AG08395 (cell line): ENCODE measurements around the gene SLC9A8.
"Not testable (repeated sequence)": the region's sequence is repeated elsewhere in the genome, so short reads cannot be mapped to it uniquely, and the experiment has no call there.

Experiments used
- DNase-seq: peaks from one replicate; pipeline ENCODE4 v3.0.0; 2012; ENCODE audit warnings: mixed read lengths, low spot score

Gene SLC9A8

GRCh38 chr20:49851231-49851705 lies 38.6 kb downstream of the SLC9A8 start:
- no peak for DNase-seq

DNA sequence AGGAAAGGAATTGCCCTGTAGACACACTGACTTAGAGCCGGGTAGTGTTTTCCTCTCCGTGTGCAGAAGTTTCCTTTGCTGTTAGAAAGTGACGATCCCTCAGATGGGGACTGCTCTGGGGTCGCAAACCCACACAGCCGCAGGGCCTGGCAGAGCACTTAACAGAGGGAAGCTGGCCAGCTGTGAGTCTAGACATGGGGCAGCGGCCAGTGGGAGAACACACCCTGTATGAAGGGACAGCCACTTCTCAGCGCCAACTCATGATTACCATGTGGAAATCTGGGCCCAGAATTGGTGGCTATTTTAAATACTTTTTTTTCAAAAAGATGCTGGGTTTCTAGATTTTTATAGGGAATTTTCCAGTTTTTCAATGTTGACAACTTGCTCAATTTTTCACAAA lies 39.4 kb downstream of the SLC9A8 start:
- no peak for DNase-seq

- DNase-seq, result no peak
Measured at GRCh38 chr20:49852522-49853080, 40.0 kb downstream of the SLC9A8 start.

- DNase-seq, result peak; percentile 79
Measured at GRCh38 chr20:49853640-49854039, 41.0 kb downstream of the SLC9A8 start.

DNA sequence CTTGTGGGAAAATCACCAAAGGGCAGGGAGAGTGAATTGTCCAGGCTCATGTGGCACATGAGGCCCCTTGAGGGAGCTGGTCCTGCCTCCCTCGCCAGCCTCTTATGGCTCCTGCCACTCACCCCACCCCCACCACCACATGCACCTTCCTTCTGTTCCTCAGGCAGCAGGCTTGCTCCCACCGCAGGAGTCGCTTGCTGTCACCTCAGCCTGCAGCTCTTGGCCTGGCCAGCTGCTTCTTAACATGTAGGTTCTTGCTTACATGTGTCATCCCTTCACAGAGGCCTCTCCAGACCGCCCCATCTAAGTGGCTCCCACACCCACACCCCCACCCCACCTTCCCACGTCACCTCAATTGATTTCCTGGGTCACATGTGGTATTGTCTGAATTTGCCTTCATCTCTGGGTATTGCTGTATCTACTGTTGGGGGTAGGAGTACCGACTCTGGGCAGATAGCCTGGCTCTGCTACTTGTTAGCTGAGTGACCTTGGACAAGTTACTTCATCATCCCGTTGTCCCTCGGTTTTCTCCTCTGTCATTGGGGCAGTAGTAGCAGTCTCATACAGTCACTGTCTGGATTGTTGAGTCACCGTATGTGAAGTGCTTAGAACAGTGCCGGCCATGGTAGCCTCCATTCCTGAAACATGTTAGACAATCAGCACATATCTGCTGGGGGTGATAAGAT lies 41.7 kb downstream of the SLC9A8 start:
- DNase-seq, result no peak

- no peak for DNase-seq
Measured at GRCh38 chr20:49856904-49857303, 44.3 kb downstream of the SLC9A8 start.

DNA sequence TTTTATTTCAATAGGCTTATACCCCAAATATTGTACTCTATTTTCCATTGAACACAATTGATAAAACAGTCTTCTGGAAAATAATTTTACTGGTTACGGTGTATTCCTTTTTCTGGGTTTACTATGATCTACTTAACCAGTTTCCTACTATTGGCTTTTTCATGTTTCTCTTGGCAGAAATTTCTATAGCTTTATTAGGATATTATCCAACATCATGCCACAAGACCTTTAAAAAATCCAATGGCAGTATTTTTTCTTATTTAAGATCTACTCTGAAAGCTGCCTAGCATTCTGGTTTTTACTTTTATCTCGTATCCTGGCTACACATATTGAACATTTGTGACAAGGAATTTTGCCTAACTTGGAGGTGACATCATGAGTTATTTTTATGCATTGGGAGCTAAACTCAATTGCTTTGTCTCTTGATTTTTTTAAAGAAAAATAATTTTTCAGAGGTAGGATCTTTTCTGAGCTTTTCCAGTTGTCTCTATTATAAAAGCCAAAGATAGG lies 45.5 kb downstream of the SLC9A8 start:
- no peak for DNase-seq

GRCh38 chr20:49859011-49859410 lies 46.4 kb downstream of the SLC9A8 start:
- DNase-seq, result no peak

- DNase-seq, result no peak
Measured at GRCh38 chr20:49859807-49860206, 47.2 kb downstream of the SLC9A8 start.

DNA sequence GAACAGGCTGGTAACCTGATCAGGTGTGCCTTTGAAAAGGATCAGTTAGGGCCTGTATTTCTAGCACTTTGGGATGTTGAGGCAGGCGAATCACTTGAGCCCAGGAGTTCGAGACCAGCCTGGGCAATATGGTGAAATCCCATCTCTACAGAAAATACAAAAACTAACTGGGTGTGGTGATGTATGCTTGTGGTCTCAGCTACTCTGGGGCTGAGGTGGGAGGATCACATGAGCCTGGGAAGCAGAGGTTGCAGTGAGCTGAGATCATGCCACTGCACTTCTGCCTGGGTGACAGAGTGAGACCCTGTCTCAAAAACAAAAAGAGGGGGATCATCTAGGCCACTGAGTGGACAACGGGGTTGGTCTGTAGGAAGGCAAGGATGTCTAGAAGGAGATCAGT lies 48.6 kb downstream of the SLC9A8 start:
- DNase-seq, result not testable (repeated sequence)

GRCh38 chr20:49862607-49863200 lies 50.1 kb downstream of the SLC9A8 start:
- DNase-seq, result no peak

GRCh38 chr20:49863666-49864065 lies 51.0 kb downstream of the SLC9A8 start:
- DNase-seq, result no peak

GRCh38 chr20:49865559-49865958 lies 52.9 kb downstream of the SLC9A8 start:
- peak; percentile 64 for DNase-seq

- peak; percentile 62 for DNase-seq
Measured at GRCh38 chr20:49866051-49866450, 53.4 kb downstream of the SLC9A8 start.

GRCh38 chr20:49867453-49868215 lies 55.0 kb downstream of the SLC9A8 start:
- DNase-seq, result no peak

DNA sequence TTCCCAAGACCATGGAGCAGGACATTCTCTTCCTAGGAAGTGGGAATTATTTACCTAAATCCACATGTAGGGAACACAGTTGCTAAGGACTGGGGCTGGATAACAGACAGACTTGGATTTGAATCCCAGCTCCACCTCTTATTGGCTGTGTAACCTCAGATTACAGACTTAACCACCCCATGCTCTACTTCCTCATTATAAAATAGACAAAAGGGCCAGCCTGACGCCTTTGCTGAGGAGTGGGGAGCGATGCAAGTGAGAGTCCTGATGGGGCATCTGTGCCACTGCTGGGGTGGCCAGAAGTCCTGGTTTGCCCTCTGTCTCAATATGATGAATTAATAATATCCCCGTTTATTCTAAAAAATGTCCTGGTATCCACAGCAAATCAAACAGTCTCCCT lies 55.9 kb downstream of the SLC9A8 start:
- no peak for DNase-seq

DNA sequence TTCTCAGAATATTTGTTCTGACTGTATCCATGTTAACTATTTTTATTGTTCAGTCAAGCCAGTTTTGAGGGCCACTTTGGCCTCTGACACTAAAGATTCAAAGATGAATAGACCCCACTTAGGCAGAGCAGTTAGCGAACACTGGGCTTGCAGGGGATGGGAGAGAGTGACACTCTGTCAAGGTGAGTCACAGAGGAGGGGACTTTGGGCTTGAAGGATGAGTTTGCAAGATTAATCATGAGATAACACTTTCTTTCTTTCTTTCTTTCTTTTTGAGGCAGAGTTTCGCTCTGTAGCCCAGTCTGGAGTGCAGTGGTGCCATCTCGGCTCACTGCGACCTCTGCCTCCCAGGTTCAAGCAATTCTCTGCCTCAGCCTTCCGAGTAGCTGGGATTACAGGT lies 56.3 kb downstream of the SLC9A8 start:
- DNase-seq, result no peak

- DNase-seq, result no peak
Measured at GRCh38 chr20:49870261-49870660, 57.6 kb downstream of the SLC9A8 start.

DNA sequence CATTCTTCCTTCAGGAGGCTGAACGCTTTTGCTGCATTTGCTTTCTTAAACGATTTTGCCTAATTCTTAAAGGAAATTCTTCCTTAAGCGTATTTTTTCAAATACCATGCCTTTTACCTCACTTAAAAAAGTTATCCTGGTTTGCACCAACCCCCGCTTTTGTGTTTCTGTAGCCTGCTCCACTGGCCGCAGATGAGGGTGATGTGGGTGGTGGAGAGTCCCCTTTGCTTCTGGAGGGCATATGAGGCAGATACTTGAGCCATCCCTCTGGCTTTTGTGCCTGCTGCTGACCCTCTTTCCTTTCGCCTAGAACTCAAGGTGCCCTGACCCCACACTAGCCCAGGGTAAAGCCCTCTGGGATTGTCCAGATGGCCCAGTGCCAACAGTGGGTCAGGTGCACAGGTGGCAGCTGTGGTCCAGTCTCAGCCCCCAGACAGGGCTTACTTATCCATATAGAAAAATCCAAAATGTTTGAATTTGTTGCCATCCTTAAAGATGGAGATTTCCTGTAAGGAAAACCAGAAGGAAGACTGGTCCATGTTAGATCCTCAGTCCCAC lies 58.8 kb downstream of the SLC9A8 start:
- no peak for DNase-seq

- no peak for DNase-seq
Measured at GRCh38 chr20:49872056-49872455, 59.4 kb downstream of the SLC9A8 start.

DNA sequence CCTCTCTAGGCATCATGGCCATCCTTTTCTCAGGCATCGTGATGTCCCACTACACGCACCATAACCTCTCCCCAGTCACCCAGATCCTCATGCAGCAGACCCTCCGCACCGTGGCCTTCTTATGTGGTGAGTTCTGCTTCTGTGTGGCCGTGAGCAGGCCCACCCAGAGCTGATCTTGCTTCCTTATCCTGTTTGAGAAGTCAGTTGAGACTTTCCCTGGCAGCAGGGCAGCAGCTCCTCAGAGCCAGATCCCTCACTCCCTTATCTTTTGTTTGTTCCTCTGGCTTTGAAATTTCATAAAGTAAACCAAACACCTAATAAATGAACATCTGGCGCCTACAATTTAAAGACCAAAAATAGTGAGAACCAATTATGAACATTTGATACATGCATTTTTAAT lies 62.1 kb downstream of the SLC9A8 start:
- DNase-seq, result no peak

DNA sequence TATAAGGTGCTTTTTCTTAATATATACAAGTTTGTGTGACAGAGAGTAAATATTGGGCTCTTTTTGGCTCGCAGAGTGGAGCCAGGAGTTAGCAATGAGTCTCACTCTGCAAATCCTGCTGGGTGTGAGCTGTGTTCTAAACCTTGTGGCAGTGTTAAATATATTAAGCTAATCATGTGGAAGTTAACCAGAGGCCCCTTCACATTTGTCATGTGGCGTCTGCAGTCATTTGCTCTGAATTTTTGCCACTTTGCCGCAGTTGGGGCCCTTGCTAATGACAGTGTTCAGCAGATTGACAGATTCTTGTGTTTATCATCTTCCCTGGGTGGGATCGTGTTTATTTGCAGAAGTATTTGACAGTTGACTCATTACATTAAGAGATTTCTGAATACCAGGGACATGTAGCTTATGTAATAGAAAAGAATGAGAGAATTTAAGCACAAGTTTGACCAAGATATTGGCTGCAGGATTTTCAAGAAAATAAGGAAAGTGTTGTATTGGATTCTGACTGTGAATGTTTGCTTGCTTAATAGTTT lies 64.8 kb downstream of the SLC9A8 start:
- peak; percentile 14 for DNase-seq
